HCT116 (cell line): ENCODE measurements around the gene ERVV-1. TPM values are rescaled to one million over a fixed set of nuclear protein-coding genes. Genes with fewer than 3 reads are reported as not detected.

Experiments used
- ATAC-seq: fragments of 200-7000 bp; cut with Tn5 transposase; 2 replicates; pipeline ENCODE4 v1.9.1; 2020; ENCODE audit warnings: mild to moderate bottlenecking, moderate library complexity
- BruUV-seq: library from RNA; stranded (reverse); fragments of 400-500 nt; replicated peaks from 2 replicates; lab custom pipeline; 2021; lab: Mats Ljungman, UMichigan
- CTCF ChIA-PET: fragments of 300-600 bp; sonication (Branson Sonifier 250); formaldehyde crosslinking; loops from one replicate; lab custom pipeline; 2021; ENCODE audit warnings: antibody characterized with exemption; lab: Charles Lee
- POLR2A ChIA-PET: fragments of 300-600, 350-600 bp; sonication (Branson Sonifier 250); formaldehyde crosslinking; loops from one replicate; lab custom pipeline; 2021; ENCODE audit warnings: antibody characterized with exemption; lab: Charles Lee
- RAD21 ChIA-PET, 2 experiments: fragments of 300-600 bp; sonication (Branson Sonifier 250); formaldehyde crosslinking; loops; one replicate each; lab custom pipeline; 2023; ENCODE audit warnings: low total read pairs in 2 of 2; ENCODE audit not compliant: uncharacterized antibody in 2 of 2, unreplicated experiment in 2 of 2, low non-redundant PET in 1 of 2; lab: Charles Lee
- DNase-seq: peaks from one replicate; pipeline ENCODE4 v3.0.0-alpha.2; 2010; ENCODE audit warnings: low read depth, low spot score
- H2AFZ ChIP-seq: fragments of 200-600 bp; shearing (Covaris generic), sonication (generic); 2 replicates; pipeline ENCODE4 v1.6.1; 2017; ENCODE audit warnings: low read depth, mixed run types, mixed read lengths, antibody characterized with exemption, low read length; ENCODE audit not compliant: poor library complexity, severe bottlenecking
- H3K27ac ChIP-seq: 2 replicates; pipeline ENCODE4 v1.5.1; 2012; ENCODE audit warnings: low read depth, low read length
- H3K27me3 ChIP-seq: fragments of 200-600 bp; sonication (generic); 2 replicates; pipeline ENCODE4 v1.6.1; 2016; ENCODE audit warnings: mixed run types, low read length, mixed read lengths; ENCODE audit not compliant: insufficient read depth
- H3K36me3 ChIP-seq, 2 experiments: fragments of 200-500 bp in 1 of 2; fragments of 200-600 bp in 1 of 2; sonication (Bioruptor generic) in 1 of 2; sonication (generic) in 1 of 2; 2 replicates each; pipeline versions ENCODE4 v1.5.1 to v1.6.1; 2014 to 2016; ENCODE audit warnings: low read length in 2 of 2, inconsistent platforms in 1 of 2, mixed read lengths in 1 of 2, mixed run types in 1 of 2; ENCODE audit not compliant: insufficient read depth in 2 of 2, control insufficient read depth in 1 of 2
- H3K4me1 ChIP-seq, 2 experiments: fragments of 200-600 bp in 1 of 2; sonication (generic) in 1 of 2; 2 replicates each; pipeline versions ENCODE4 v1.5.1 to v1.6.1; 2012 to 2017; ENCODE audit warnings: low read length in 2 of 2, inconsistent platforms in 1 of 2, mild to moderate bottlenecking in 1 of 2, mixed read lengths in 1 of 2, mixed run types in 1 of 2, moderate library complexity in 1 of 2; ENCODE audit not compliant: insufficient read depth in 2 of 2, control insufficient read depth in 1 of 2
- H3K4me2 ChIP-seq: fragments of 200-600 bp; sonication (generic); 2 replicates; pipeline ENCODE4 v1.6.1; 2017; ENCODE audit warnings: mixed run types, low read length, mixed read lengths
- H3K4me3 ChIP-seq, 2 experiments: fragments of 200-600 bp in 1 of 2; sonication (generic) in 1 of 2; replicated peaks in 1 of 2; 2 replicates each; pipeline ENCODE4 v1.5.1; 2011 to 2016; ENCODE audit warnings: low read length in 2 of 2, control low read depth in 1 of 2, low read depth in 1 of 2, mild to moderate bottlenecking in 1 of 2, mixed read lengths in 1 of 2, mixed run types in 1 of 2
- H3K79me2 ChIP-seq: fragments of 200-600 bp; sonication (generic); 2 replicates; pipeline ENCODE4 v1.6.1; 2017; ENCODE audit warnings: mild to moderate bottlenecking, mixed run types, low read length, moderate library complexity, mixed read lengths; ENCODE audit not compliant: insufficient read depth
- H3K9ac ChIP-seq: fragments of 200-600 bp; sonication (generic); 2 replicates; pipeline ENCODE4 v1.6.1; 2016; ENCODE audit warnings: low read length, mixed read lengths
- H3K9me2 ChIP-seq: fragments of 200-600 bp; sonication (generic), shearing (Covaris generic); 2 replicates; pipeline ENCODE4 v1.6.1; 2017; ENCODE audit warnings: mixed run types, mild to moderate bottlenecking, moderate library complexity; ENCODE audit not compliant: insufficient read depth
- H3K9me3 ChIP-seq, 2 experiments: fragments of 200-500 bp in 1 of 2; fragments of 200-600 bp in 1 of 2; sonication (Bioruptor generic) in 1 of 2; sonication (generic) in 1 of 2; 2 replicates each; pipeline ENCODE4 v1.6.1; 2014 to 2017; ENCODE audit warnings: low read length in 2 of 2, mixed read lengths in 2 of 2, inconsistent platforms in 1 of 2, low read depth in 1 of 2, mild to moderate bottlenecking in 1 of 2, mixed run types in 1 of 2, moderate library complexity in 1 of 2; ENCODE audit not compliant: control insufficient read depth in 1 of 2, insufficient read depth in 1 of 2
- H4K20me1 ChIP-seq: fragments of 200-600 bp; sonication (generic), shearing (Covaris generic); 2 replicates; pipeline ENCODE4 v1.6.1; 2017; ENCODE audit warnings: mixed run types, mild to moderate bottlenecking, moderate library complexity; ENCODE audit not compliant: insufficient read depth
- CEBPB ChIP-seq: IDR thresholded peaks from 2 replicates; pipeline ENCODE4 v1.6.1; 2012; ENCODE audit warnings: low read depth
- EGR1 ChIP-seq: IDR thresholded peaks from 2 replicates; pipeline ENCODE4 v1.6.1; 2012; ENCODE audit warnings: low read depth
- EZH2 ChIP-seq: fragments of 200-600 bp; sonication (generic); IDR thresholded peaks from 2 replicates; pipeline ENCODE4 v1.6.1; 2017; ENCODE audit warnings: antibody characterized with exemption, mixed run types
- JUND ChIP-seq: IDR thresholded peaks from 2 replicates; pipeline ENCODE4 v1.6.1; 2012
- MAX ChIP-seq: IDR thresholded peaks from 2 replicates; pipeline ENCODE4 v1.6.1; 2012
- POLR2A ChIP-seq: IDR thresholded peaks from 2 replicates; pipeline ENCODE4 v1.7.0; 2011; ENCODE audit warnings: borderline replicate concordance; ENCODE audit not compliant: insufficient read depth, insufficient read length; ENCODE audit errors: extremely low read depth
- POLR2AphosphoS5 ChIP-seq: IDR thresholded peaks from 2 replicates; pipeline ENCODE4 v1.6.1; 2011; ENCODE audit warnings: mild to moderate bottlenecking, low read depth, low read length, moderate library complexity
- SIN3A ChIP-seq: IDR thresholded peaks from 2 replicates; pipeline ENCODE4 v1.6.1; 2012; ENCODE audit warnings: low read depth
- SRF ChIP-seq: IDR thresholded peaks from 2 replicates; pipeline ENCODE4 v1.6.1; 2012; ENCODE audit warnings: low read depth
- TCF7L2 ChIP-seq: IDR thresholded peaks from 2 replicates; pipeline ENCODE4 v1.7.0; 2011; ENCODE audit warnings: borderline replicate concordance, inconsistent platforms; ENCODE audit not compliant: insufficient read depth, insufficient read length; ENCODE audit errors: extremely low read depth
- ZFX ChIP-seq: fragments of 450-650 bp; IDR thresholded peaks from 2 replicates; pipeline ENCODE4 v1.6.1; 2017
- ZNF274 ChIP-seq: fragments of 200-500 bp; sonication (Bioruptor generic); IDR thresholded peaks from 2 replicates; pipeline ENCODE4 v1.6.1; 2014; ENCODE audit warnings: mild to moderate bottlenecking, low read depth, low read length, inconsistent platforms
- intact Hi-C: fragments of 100-400 bp; cut with micrococcal nuclease; formaldehyde crosslinking; loops from 2 replicates; pipeline ENCODE4 v1.10.0; 2022
- total RNA-seq: library from RNA; stranded (reverse); gene quantifications from one replicate; pipeline ENCODE4 v1.2.1, GENCODE V29; 2021; ENCODE audit not compliant: unreplicated experiment
- TF ChIP-seq, protein P1 (sequence below), 3 experiments: fragments of 200-600 bp in 1 of 3; sonication (generic) in 1 of 3; IDR thresholded peaks in 2 of 3; conservative IDR thresholded peaks in 1 of 3; 2 replicates each; pipeline ENCODE4 v1.5.1; 2012 to 2017; ENCODE audit warnings: low read depth in 2 of 3, low read length in 2 of 3, antibody characterized with exemption in 1 of 3, borderline replicate concordance in 1 of 3, control low read depth in 1 of 3, mild to moderate bottlenecking in 1 of 3, mixed read lengths in 1 of 3, mixed run types in 1 of 3, moderate library complexity in 1 of 3; ENCODE audit not compliant: insufficient read depth in 1 of 3
- TF ChIP-seq, protein P2 (sequence below): IDR thresholded peaks from 2 replicates; pipeline ENCODE4 v1.6.1; 2012; ENCODE audit warnings: low read depth

The ERVV-1 gene
- total RNA-seq, 1 experiment from 2014 or later = not detected

- ChIA-PET RAD21 (no interaction called here), CTCF (no interaction called here), POLR2A (no interaction called here)
- Histone ChIP-seq H2AFZ (no peak overlapping the region), H3K4me2 (no peak overlapping the region), H3K4me3 (no peak overlapping the region), H4K20me1 (no peaks in the 10 kb centered on the region), H3K4me1 (no peaks in the 10 kb centered on the region), H3K9ac (no peak overlapping the region), H3K9me2 (no peaks in the 10 kb centered on the region), H3K27me3 (no peaks in the 10 kb centered on the region), H3K27ac (no peak overlapping the region), H3K36me3 (no peaks in the 10 kb centered on the region), H3K9me3 (peaks cover 0 to 3% of the 10 kb centered on the region in 2 experiments; a peak in 2 of 4 replicates), H3K79me2 (no peaks in the 10 kb centered on the region)
- TF ChIP-seq EGR1 = no peak
- TF ChIP-seq POLR2AphosphoS5 = no peak
- TF ChIP-seq ZFX = no peak
- TF ChIP-seq POLR2A = no peak
- no peak for TF ChIP-seq SRF
- no peak for TF ChIP-seq EZH2
- TF ChIP-seq MAX = no peak
- TF ChIP-seq, protein P1, sequence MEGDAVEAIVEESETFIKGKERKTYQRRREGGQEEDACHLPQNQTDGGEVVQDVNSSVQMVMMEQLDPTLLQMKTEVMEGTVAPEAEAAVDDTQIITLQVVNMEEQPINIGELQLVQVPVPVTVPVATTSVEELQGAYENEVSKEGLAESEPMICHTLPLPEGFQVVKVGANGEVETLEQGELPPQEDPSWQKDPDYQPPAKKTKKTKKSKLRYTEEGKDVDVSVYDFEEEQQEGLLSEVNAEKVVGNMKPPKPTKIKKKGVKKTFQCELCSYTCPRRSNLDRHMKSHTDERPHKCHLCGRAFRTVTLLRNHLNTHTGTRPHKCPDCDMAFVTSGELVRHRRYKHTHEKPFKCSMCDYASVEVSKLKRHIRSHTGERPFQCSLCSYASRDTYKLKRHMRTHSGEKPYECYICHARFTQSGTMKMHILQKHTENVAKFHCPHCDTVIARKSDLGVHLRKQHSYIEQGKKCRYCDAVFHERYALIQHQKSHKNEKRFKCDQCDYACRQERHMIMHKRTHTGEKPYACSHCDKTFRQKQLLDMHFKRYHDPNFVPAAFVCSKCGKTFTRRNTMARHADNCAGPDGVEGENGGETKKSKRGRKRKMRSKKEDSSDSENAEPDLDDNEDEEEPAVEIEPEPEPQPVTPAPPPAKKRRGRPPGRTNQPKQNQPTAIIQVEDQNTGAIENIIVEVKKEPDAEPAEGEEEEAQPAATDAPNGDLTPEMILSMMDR (IDR thresholded peaks at IDR 0.05 in 2 of 3, conservative IDR thresholded peaks at IDR 0.05 in 1 of 3; ENCODE audit: borderline replicate concordance in 1 of 3, insufficient read depth in 1 of 3, low read depth in 2 of 3, low read length in 2 of 3) = no peak
- TF ChIP-seq, protein P2, sequence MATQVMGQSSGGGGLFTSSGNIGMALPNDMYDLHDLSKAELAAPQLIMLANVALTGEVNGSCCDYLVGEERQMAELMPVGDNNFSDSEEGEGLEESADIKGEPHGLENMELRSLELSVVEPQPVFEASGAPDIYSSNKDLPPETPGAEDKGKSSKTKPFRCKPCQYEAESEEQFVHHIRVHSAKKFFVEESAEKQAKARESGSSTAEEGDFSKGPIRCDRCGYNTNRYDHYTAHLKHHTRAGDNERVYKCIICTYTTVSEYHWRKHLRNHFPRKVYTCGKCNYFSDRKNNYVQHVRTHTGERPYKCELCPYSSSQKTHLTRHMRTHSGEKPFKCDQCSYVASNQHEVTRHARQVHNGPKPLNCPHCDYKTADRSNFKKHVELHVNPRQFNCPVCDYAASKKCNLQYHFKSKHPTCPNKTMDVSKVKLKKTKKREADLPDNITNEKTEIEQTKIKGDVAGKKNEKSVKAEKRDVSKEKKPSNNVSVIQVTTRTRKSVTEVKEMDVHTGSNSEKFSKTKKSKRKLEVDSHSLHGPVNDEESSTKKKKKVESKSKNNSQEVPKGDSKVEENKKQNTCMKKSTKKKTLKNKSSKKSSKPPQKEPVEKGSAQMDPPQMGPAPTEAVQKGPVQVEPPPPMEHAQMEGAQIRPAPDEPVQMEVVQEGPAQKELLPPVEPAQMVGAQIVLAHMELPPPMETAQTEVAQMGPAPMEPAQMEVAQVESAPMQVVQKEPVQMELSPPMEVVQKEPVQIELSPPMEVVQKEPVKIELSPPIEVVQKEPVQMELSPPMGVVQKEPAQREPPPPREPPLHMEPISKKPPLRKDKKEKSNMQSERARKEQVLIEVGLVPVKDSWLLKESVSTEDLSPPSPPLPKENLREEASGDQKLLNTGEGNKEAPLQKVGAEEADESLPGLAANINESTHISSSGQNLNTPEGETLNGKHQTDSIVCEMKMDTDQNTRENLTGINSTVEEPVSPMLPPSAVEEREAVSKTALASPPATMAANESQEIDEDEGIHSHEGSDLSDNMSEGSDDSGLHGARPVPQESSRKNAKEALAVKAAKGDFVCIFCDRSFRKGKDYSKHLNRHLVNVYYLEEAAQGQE = no peak
- TF ChIP-seq SIN3A = no peak
- no peak for TF ChIP-seq JUND
- TF ChIP-seq ZNF274 = no peak
- TF ChIP-seq CEBPB = no peak
- no peak for TF ChIP-seq TCF7L2
- DNase-seq = no peak
- no TSS peak for BruUV-seq
- intact Hi-C loops = no loop called here
- no peak for ATAC-seq
Observed at GRCh38 chr19:53015159-53015558, 1.4 kb downstream of the ERVV-1 start.
